HPDE6-E6E7 (cell line): Measurements from ENCODE around the gene RPTOR.
"Not testable (repeated sequence)": the region's sequence is repeated elsewhere in the genome, so short reads cannot be mapped to it uniquely, and the experiment has no call there.

Experiments used
- DNase-seq: peaks from one replicate; pipeline ENCODE4 v3.0.0; 2011; ENCODE audit warnings: missing footprints; ENCODE audit errors: extremely low spot score

RPTOR gene

GRCh38 chr17:80544655-80545498 is at the start of gene RPTOR:
RPTOR (plus strand) TSS chr17:80544838; CDS start chr17:80545630, 792 bp downstream.
- DNase-seq: peak; percentile 96

- no peak for DNase-seq
Measured at GRCh38 chr17:80497726-80498241, 46.9 kb upstream of the RPTOR start.

GRCh38 chr17:80498242-80498919 is 46.3 kb upstream of the RPTOR start:
- DNase-seq: no peak

GRCh38 chr17:80498920-80499410 is 45.7 kb upstream of the RPTOR start:
- DNase-seq: no peak

- no peak for DNase-seq
Measured at GRCh38 chr17:80499560-80499959, 45.1 kb upstream of the RPTOR start.

GRCh38 chr17:80499961-80500665 is 44.5 kb upstream of the RPTOR start:
- DNase-seq: no peak

- DNase-seq: no peak
Measured at GRCh38 chr17:80501741-80502577, 42.7 kb upstream of the RPTOR start.

- no peak for DNase-seq
Measured at GRCh38 chr17:80502578-80502877, 42.1 kb upstream of the RPTOR start.

- DNase-seq: no peak
Measured at GRCh38 chr17:80503031-80503430, 41.6 kb upstream of the RPTOR start.

- no peak for DNase-seq
Measured at GRCh38 chr17:80503921-80504320, 40.7 kb upstream of the RPTOR start.

GRCh38 chr17:80504686-80505413 is 39.8 kb upstream of the RPTOR start:
- DNase-seq: no peak

- DNase-seq: not testable (repeated sequence)
Measured at GRCh38 chr17:80507177-80507576, 37.5 kb upstream of the RPTOR start.

- DNase-seq: no peak
Measured at GRCh38 chr17:80507965-80508364, 36.7 kb upstream of the RPTOR start.

- no peak for DNase-seq
Measured at GRCh38 chr17:80509311-80509710, 35.3 kb upstream of the RPTOR start.

- DNase-seq: no peak
Measured at GRCh38 chr17:80510132-80510531, 34.5 kb upstream of the RPTOR start.

GRCh38 chr17:80510772-80511171 is 33.9 kb upstream of the RPTOR start:
- no peak for DNase-seq

- no peak for DNase-seq
Measured at GRCh38 chr17:80511222-80512180, 33.1 kb upstream of the RPTOR start.

GRCh38 chr17:80512233-80512632 is 32.4 kb upstream of the RPTOR start:
- DNase-seq: no peak

- DNase-seq: no peak
Measured at GRCh38 chr17:80513201-80513600, 31.4 kb upstream of the RPTOR start.
